ENCODE measurements around the gene PCYOX1L.

DNA sequence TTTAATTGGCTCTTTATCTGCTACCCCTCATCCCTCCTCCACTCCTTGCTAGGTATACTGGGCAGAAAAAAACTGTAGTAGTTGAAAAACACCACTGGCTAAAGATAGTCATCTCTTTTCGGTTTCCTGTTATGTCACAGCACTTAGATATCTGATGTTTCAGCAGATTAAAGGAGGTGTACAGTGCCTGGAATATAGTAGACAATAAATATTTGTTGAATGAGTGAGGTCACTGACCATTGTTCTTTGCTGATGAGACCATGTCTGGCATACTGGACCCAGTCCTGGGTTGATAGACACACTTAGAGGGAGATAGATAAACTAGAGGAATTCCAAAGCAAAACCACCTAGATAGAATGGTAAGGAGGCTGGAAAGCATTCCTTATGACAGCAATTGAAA is 9.3 kb upstream of the PCYOX1L start:
- no peak for TF ChIP-seq RFX5 (IDR thresholded peaks at IDR 0.05)
- TF ChIP-seq, protein P1, sequence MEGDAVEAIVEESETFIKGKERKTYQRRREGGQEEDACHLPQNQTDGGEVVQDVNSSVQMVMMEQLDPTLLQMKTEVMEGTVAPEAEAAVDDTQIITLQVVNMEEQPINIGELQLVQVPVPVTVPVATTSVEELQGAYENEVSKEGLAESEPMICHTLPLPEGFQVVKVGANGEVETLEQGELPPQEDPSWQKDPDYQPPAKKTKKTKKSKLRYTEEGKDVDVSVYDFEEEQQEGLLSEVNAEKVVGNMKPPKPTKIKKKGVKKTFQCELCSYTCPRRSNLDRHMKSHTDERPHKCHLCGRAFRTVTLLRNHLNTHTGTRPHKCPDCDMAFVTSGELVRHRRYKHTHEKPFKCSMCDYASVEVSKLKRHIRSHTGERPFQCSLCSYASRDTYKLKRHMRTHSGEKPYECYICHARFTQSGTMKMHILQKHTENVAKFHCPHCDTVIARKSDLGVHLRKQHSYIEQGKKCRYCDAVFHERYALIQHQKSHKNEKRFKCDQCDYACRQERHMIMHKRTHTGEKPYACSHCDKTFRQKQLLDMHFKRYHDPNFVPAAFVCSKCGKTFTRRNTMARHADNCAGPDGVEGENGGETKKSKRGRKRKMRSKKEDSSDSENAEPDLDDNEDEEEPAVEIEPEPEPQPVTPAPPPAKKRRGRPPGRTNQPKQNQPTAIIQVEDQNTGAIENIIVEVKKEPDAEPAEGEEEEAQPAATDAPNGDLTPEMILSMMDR (IDR thresholded peaks at IDR 0.05): no peak
- no peak for TF ChIP-seq MYC (IDR thresholded peaks at IDR 0.05; ENCODE audit: borderline replicate concordance, low read length)
- TF ChIP-seq, protein P2, sequence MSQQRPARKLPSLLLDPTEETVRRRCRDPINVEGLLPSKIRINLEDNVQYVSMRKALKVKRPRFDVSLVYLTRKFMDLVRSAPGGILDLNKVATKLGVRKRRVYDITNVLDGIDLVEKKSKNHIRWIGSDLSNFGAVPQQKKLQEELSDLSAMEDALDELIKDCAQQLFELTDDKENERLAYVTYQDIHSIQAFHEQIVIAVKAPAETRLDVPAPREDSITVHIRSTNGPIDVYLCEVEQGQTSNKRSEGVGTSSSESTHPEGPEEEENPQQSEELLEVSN (IDR thresholded peaks at IDR 0.05; ENCODE audit: borderline replicate concordance, low read depth): no peak
- TF ChIP-seq MAFK (IDR thresholded peaks at IDR 0.05; ENCODE audit: partially characterized antibody): no peak
- TF ChIP-seq, protein P3, sequence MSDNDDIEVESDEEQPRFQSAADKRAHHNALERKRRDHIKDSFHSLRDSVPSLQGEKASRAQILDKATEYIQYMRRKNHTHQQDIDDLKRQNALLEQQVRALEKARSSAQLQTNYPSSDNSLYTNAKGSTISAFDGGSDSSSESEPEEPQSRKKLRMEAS (IDR thresholded peaks at IDR 0.05): no peak
- no peak for TF ChIP-seq JUN (IDR thresholded peaks at IDR 0.05)
- no peak for TF ChIP-seq MAZ (IDR thresholded peaks at IDR 0.05; ENCODE audit: borderline replicate concordance, low read depth, low read length)
- TF ChIP-seq POLR2A (IDR thresholded peaks at IDR 0.05; ENCODE audit: low read length): no peak
